Upper lobe of right lung (tissue), 1 donor: Measurements from ENCODE around the gene BTG1. TPM values are rescaled to one million over a fixed set of nuclear protein-coding genes. Genes with fewer than 3 reads are reported as not detected.

Experiments used
- ATAC-seq: fragments of 200-7000 bp; cut with Tn5 transposase; one replicate; pipeline ENCODE4 v1.9.1; 2020; ENCODE audit warnings: mild to moderate bottlenecking, moderate library complexity
- DNase-seq: peaks from one replicate; pipeline ENCODE4 v3.0.0-alpha.2; 2020
- H3K27ac ChIP-seq: fragments of 200-600 bp; one replicate; pipeline ENCODE4 v1.8.0; 2022
- H3K27me3 ChIP-seq: fragments of 200-600 bp; one replicate; pipeline ENCODE4 v1.8.0; 2022; ENCODE audit warnings: mild to moderate bottlenecking
- H3K36me3 ChIP-seq: fragments of 200-600 bp; one replicate; pipeline ENCODE4 v1.8.0; 2022
- H3K4me1 ChIP-seq: fragments of 200-600 bp; one replicate; pipeline ENCODE4 v1.8.0; 2022
- H3K4me3 ChIP-seq: fragments of 200-600 bp; one replicate; pipeline ENCODE4 v1.8.0; 2022; ENCODE audit warnings: mild to moderate bottlenecking
- H3K9me3 ChIP-seq: fragments of 200-600 bp; one replicate; pipeline ENCODE4 v1.8.0; 2022
- intact Hi-C: fragments of 100-400 bp; cut with DNase I; formaldehyde crosslinking; loops from one replicate; pipeline ENCODE4 v1.11.0; 2022
- total RNA-seq: library from RNA; stranded (reverse); fragmentation: NEBNext Ultra II Directional; extraction: Animal tissue kit (Norgen Biotek cat#: 25700); gene quantifications from one replicate; pipeline ENCODE4 v1.2.1, GENCODE V29; 2021
- TF ChIP-seq, protein P1 (sequence below): fragments of 200-600 bp; IDR thresholded peaks from one replicate; pipeline ENCODE4 v1.8.0; 2022; ENCODE audit warnings: antibody characterized with exemption
- donor health status: DM: no; HTN: yes; CAD: no; lungs with severe emphysema.

Gene BTG1
- total RNA-seq, 1 donor from 2014 or later = 163 TPM

DNA sequence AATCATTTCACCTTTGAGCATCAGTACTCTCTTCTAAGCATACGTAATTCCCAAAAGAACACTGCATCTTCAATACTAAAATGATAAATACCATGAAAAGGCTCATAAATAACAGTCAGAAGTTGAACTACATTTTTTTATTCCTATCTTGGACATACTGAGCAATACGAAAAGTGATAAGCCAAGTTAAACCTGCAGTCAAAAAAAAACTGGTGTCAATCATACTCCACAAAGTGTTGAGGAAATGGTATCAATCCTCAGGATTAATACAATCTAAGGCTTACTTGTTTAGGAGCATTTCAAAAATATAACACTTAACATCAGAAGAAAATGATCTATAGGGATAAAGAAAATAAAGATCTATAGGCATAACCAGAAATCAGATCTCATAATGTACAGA, 5.5 kb downstream of the BTG1 start:
- Histone ChIP-seq H3K27ac (peak overlapping the region; percentile 99), H3K4me1 (peaks cover 29% of the 10 kb centered on the region), H3K36me3 (peaks cover 35% of the 10 kb centered on the region), H3K9me3 (no peaks in the 10 kb centered on the region), H3K4me3 (peak overlapping the region; percentile 73), H3K27me3 (no peaks in the 10 kb centered on the region)
- TF ChIP-seq, protein P1, sequence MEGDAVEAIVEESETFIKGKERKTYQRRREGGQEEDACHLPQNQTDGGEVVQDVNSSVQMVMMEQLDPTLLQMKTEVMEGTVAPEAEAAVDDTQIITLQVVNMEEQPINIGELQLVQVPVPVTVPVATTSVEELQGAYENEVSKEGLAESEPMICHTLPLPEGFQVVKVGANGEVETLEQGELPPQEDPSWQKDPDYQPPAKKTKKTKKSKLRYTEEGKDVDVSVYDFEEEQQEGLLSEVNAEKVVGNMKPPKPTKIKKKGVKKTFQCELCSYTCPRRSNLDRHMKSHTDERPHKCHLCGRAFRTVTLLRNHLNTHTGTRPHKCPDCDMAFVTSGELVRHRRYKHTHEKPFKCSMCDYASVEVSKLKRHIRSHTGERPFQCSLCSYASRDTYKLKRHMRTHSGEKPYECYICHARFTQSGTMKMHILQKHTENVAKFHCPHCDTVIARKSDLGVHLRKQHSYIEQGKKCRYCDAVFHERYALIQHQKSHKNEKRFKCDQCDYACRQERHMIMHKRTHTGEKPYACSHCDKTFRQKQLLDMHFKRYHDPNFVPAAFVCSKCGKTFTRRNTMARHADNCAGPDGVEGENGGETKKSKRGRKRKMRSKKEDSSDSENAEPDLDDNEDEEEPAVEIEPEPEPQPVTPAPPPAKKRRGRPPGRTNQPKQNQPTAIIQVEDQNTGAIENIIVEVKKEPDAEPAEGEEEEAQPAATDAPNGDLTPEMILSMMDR = no peak
- intact Hi-C loops = no loop called here
- no peak for ATAC-seq
- no peak for DNase-seq

DNA sequence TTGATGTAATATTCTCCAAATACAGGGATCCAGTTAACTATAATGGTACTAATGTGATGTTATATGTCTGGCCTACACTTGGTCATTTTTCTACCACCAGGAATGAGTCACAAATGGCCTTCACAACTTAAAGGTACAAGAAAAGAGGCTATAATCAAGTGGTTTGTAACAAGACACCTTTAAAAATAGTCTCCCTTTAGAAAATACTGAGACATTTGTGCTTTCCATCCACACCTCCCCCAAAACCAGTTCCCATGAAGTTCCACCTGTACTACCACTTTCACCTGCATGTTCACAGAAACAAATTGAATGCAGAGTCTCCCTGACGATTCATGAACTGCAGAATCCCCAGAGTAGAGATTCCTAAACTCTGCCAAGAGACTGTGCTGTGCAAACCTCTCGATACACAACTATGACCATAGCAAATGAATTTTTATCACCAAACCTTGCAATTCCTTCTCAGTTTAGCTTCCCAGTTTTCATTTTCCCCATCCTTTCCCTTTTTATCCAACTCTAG, 6.0 kb downstream of the BTG1 start:
- peaks cover 34% of the 10 kb centered on the region for H3K4me1 ChIP-seq
- TF ChIP-seq, protein P1 = no peak
- ATAC-seq = no peak
- peak overlapping the region; percentile 73 for H3K4me3 ChIP-seq
- no peaks in the 10 kb centered on the region for H3K9me3 ChIP-seq
- peaks cover 35% of the 10 kb centered on the region for H3K36me3 ChIP-seq
- DNase-seq = no peak
- intact Hi-C loops = no loop called here
- H3K27ac ChIP-seq = peak overlapping the region; percentile 99
- H3K27me3 ChIP-seq = no peaks in the 10 kb centered on the region

DNA sequence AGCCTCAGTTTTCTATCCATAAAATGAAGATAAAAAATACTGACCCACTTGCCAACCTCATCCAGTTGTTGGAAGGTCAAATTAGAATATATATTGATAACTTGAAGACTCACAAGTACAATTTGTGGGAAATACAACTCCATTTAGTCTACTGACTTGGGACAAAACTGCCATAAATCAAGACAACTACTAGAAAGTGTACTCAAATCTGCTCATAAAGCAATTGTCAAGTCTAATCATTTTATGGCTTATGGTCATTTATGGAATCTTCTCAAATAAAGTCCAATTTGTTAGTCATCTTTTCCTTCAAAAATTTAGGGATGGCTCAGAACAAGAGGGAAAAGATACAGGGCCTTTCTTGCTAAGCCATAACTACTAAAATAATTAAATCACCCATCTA, 7.0 kb downstream of the BTG1 start:
- H3K4me1 ChIP-seq = peaks cover 45% of the 10 kb centered on the region
- peak overlapping the region; percentile 61 for H3K27ac ChIP-seq
- DNase-seq = no peak
- ATAC-seq = no peak
- H3K27me3 ChIP-seq = no peaks in the 10 kb centered on the region
- intact Hi-C loops = no loop called here
- H3K4me3 ChIP-seq = peak overlapping the region; percentile 73
- H3K36me3 ChIP-seq = peaks cover 31% of the 10 kb centered on the region
- H3K9me3 ChIP-seq = no peaks in the 10 kb centered on the region
- TF ChIP-seq, protein P1 = no peak

DNA sequence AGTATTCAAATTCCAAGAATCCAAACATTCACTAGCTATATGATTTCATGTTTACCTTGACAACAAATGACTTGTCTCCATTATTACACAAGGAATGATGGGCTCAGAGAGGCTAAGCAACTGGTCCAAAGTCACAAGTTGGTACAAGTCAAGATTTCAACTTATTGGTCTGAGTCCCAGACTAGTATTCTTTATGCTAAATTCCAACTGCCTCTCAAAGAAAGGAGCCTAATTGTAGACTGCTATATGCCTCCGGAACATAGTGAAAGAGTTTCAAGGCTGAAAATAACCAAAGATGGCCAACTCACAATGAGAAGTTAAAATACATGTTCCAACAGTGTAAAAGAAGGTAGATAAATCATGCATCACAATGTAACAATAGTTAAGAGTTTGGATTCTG, 7.5 kb downstream of the BTG1 start:
- TF ChIP-seq, protein P1 = no peak
- H3K27ac ChIP-seq = peak overlapping the region; percentile 61
- H3K4me1 ChIP-seq = peaks cover 50% of the 10 kb centered on the region
- no peak for ATAC-seq
- no peak for DNase-seq
- peak overlapping the region; percentile 73 for H3K4me3 ChIP-seq
- H3K36me3 ChIP-seq = peaks cover 27% of the 10 kb centered on the region
- no peaks in the 10 kb centered on the region for H3K27me3 ChIP-seq
- intact Hi-C loops = no loop called here
- H3K9me3 ChIP-seq = no peaks in the 10 kb centered on the region

DNA sequence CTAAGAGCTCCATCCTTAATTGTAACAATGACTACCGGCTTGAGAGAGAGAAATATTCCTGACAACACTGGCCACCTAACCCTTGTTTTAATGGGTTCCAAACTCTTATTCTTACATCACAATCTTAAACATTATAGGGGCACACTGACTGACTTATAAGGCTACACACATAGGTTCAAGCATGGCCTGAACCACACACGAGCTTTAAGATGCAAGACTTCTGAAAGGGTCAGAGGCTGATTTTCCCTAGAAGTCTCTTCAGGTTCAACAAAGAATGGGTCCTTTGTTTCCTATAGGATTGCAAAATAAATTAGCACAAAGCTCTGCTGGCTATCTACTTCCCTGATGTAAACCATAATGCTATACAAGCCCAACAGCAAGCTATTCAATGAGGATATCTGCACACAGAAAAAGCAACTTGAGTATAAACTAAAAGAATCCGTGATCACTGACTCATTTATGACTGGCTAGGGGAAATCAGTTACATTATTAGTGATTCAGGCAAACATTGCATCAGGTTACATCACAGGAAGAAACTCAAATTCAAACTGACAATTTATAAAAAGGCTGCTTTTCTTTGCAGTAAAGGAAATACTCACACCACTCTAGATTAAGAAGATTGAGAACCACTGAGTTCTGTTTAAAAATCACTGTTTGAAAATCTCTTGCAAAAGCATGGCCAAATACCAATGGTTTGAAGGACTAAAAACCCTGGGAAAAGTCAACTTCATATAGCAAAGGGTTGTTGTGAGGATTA, 8.5 kb downstream of the BTG1 start:
- no peak for ATAC-seq
- TF ChIP-seq, protein P1 = no peak
- Histone ChIP-seq H3K9me3 (no peaks in the 10 kb centered on the region), H3K27ac (peak overlapping the region; percentile 61), H3K4me3 (peak overlapping the region; percentile 73), H3K36me3 (peaks cover 18% of the 10 kb centered on the region), H3K4me1 (peaks cover 60% of the 10 kb centered on the region), H3K27me3 (no peaks in the 10 kb centered on the region)
- DNase-seq = no peak
- intact Hi-C loops = no loop called here
